ENCODE results near the gene TMEM151A.

TMEM151A gene

GRCh38 chr11:66281001-66281400 lies 10.7 kb upstream of the TMEM151A start:
- no peaks in the 10 kb centered on the region for H3K9me2 ChIP-seq (replicated peaks; ENCODE audit: insufficient read depth, low read length)
- H3K27ac ChIP-seq (ENCODE audit: low read length), result no peak overlapping the region
- TF ChIP-seq, protein P1, sequence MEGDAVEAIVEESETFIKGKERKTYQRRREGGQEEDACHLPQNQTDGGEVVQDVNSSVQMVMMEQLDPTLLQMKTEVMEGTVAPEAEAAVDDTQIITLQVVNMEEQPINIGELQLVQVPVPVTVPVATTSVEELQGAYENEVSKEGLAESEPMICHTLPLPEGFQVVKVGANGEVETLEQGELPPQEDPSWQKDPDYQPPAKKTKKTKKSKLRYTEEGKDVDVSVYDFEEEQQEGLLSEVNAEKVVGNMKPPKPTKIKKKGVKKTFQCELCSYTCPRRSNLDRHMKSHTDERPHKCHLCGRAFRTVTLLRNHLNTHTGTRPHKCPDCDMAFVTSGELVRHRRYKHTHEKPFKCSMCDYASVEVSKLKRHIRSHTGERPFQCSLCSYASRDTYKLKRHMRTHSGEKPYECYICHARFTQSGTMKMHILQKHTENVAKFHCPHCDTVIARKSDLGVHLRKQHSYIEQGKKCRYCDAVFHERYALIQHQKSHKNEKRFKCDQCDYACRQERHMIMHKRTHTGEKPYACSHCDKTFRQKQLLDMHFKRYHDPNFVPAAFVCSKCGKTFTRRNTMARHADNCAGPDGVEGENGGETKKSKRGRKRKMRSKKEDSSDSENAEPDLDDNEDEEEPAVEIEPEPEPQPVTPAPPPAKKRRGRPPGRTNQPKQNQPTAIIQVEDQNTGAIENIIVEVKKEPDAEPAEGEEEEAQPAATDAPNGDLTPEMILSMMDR (IDR thresholded peaks at IDR 0.05; ENCODE audit: low read length), result no peak
- TF ChIP-seq EZH2 (optimal IDR thresholded peaks at IDR 0.05; ENCODE audit: low read depth, low read length), result no peak
- TF ChIP-seq EZH2phosphoT487 (IDR thresholded peaks at IDR 0.05; ENCODE audit: low read length), result no peak
- H3K4me1 ChIP-seq (ENCODE audit: low read length), result peaks cover 8% of the 10 kb centered on the region
- H3K9me3 ChIP-seq (replicated peaks; ENCODE audit: insufficient read depth, low read length), result no peaks in the 10 kb centered on the region
- no peak overlapping the region for H3K4me3 ChIP-seq (ENCODE audit: low read length)
- no peaks in the 10 kb centered on the region; the same call in 1 of the 2 replicates for H3K27me3 ChIP-seq (replicated peaks; ENCODE audit: insufficient read depth, low read length)
- H3K79me2 ChIP-seq (ENCODE audit: low read length), result no peaks in the 10 kb centered on the region
- no peak overlapping the region for H3K9ac ChIP-seq (ENCODE audit: low read length)
- H3K4me2 ChIP-seq (ENCODE audit: low read depth, low read length), result no peak overlapping the region
- H3K36me3 ChIP-seq (replicated peaks; ENCODE audit: insufficient read depth, low read length), result no peaks in the 10 kb centered on the region
- DNase-seq, result no peak
- no peak overlapping the region for H2AFZ ChIP-seq (ENCODE audit: low read length)
- no peaks in the 10 kb centered on the region for H4K20me1 ChIP-seq (ENCODE audit: insufficient read depth, low read length)
- H3F3A ChIP-seq (ENCODE audit: insufficient read depth, low read length), result no peaks in the 10 kb centered on the region

DNA sequence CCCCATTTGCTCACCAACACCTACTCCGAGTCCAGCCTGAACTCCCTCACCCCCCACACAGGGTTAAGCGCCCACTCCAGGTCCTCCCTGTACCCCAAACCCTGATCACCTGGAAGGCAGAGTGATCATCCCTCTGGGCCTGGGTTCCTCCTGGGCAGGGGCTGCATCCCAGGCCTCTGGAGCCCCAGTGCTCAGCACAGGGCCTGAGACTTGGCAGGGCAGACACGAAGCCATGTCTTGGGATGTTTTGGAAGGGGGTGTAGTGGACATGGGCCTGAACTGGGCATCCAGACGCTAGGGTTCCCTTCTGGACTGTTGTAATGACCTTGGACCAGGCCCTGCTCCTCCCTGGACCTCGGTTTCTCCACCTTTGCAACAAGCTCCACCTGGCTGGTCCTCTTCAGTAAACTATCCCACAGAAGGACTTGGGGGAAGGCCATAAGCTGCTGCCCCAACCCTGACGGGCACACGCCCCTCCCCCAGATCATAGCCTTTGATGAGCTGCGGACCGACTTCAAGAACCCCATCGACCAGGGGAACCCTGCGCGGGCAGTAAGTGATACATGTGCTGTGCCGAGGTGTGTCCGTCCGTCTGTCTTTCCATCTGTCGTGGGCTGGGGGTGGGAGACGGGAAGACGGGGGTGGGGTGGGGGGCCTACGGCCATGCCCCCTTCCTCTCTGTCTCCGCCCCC lies 9.8 kb upstream of the TMEM151A start:
- Histone ChIP-seq H3K36me3 (replicated peaks; ENCODE audit: insufficient read depth, low read length) (no peaks in the 10 kb centered on the region), H3K9me2 (replicated peaks; ENCODE audit: insufficient read depth, low read length) (no peaks in the 10 kb centered on the region), H3K9ac (ENCODE audit: low read length) (no peak overlapping the region), H3K4me3 (ENCODE audit: low read length) (no peak overlapping the region), H3F3A (ENCODE audit: insufficient read depth, low read length) (no peaks in the 10 kb centered on the region), H2AFZ (ENCODE audit: low read length) (no peak overlapping the region), H3K9me3 (replicated peaks; ENCODE audit: insufficient read depth, low read length) (no peaks in the 10 kb centered on the region), H3K27me3 (replicated peaks; ENCODE audit: insufficient read depth, low read length) (no peaks in the 10 kb centered on the region; the same call in 1 of the 2 replicates), H3K4me1 (ENCODE audit: low read length) (peaks cover 8% of the 10 kb centered on the region), H4K20me1 (ENCODE audit: insufficient read depth, low read length) (no peaks in the 10 kb centered on the region), H3K79me2 (ENCODE audit: low read length) (no peaks in the 10 kb centered on the region), H3K4me2 (ENCODE audit: low read depth, low read length) (no peak overlapping the region), H3K27ac (ENCODE audit: low read length) (no peak overlapping the region)
- TF ChIP-seq EZH2phosphoT487 (IDR thresholded peaks at IDR 0.05; ENCODE audit: low read length) (no peak), EZH2 (optimal IDR thresholded peaks at IDR 0.05; ENCODE audit: low read depth, low read length) (no peak)
- TF ChIP-seq, protein P1 (IDR thresholded peaks at IDR 0.05; ENCODE audit: low read length), result no peak
- no peak for DNase-seq

DNA sequence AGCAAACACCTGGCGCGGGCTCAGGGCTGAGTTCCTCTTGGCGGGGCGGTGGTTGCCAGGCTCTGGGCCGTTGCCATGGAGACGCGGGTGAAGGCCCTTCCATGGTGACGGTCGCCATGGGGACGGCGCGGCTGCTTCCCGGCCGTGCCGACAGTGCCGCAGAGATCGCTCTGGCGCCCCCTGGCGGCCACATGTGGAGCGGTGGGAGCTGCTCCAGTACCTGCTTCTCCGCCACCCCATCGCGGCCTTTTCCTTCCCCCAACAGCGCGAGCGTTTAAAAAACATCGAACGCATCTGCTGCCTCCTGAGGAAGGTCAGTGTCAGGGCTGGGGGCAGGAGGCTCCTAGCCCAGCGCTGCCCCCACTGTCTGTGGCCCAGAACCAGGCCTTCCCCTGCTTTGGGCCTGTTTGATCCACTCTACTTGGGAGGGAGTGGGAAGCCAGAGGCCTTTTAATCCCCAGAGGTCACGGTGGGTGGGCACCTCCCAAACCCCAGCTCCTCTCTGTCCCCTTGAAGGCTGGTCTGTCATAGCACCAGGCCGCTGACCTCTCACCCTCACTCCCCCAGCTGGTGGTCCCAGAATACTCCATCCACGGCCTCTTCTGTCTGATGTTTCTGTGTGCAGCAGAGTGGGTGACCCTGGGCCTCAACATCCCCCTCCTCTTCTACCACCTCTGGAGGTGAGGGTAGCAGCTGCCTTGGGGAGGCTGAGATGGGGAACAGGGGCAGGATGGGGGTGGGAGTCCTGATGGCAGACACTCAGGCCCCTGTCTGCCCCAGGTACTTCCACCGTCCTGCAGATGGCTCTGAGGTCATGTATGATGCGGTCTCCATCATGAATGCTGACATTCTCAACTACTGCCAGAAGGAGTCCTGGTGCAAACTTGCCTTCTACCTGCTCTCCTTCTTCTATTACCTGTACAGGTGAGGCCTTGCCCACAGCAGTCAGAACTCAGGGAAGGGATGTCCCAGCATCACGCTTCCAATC lies 8.9 kb upstream of the TMEM151A start:
- TF ChIP-seq EZH2phosphoT487 (IDR thresholded peaks at IDR 0.05; ENCODE audit: low read length), result no peak
- TF ChIP-seq, protein P1 (IDR thresholded peaks at IDR 0.05; ENCODE audit: low read length), result peak; percentile 93
- no peaks in the 10 kb centered on the region for H3K9me3 ChIP-seq (replicated peaks; ENCODE audit: insufficient read depth, low read length)
- H2AFZ ChIP-seq (ENCODE audit: low read length), result no peak overlapping the region
- peak overlapping the region; percentile 34; the same call in 1 of the 2 replicates for H3K9ac ChIP-seq (ENCODE audit: low read length)
- DNase-seq, result peak; percentile 99
- peak overlapping the region; percentile 68; the same call in 1 of the 2 replicates for H3K4me2 ChIP-seq (ENCODE audit: low read depth, low read length)
- no peaks in the 10 kb centered on the region; the same call in 1 of the 2 replicates for H3K27me3 ChIP-seq (replicated peaks; ENCODE audit: insufficient read depth, low read length)
- H3K4me1 ChIP-seq (ENCODE audit: low read length), result peaks cover 11% of the 10 kb centered on the region
- no peaks in the 10 kb centered on the region for H4K20me1 ChIP-seq (ENCODE audit: insufficient read depth, low read length)
- H3K9me2 ChIP-seq (replicated peaks; ENCODE audit: insufficient read depth, low read length), result no peaks in the 10 kb centered on the region
- no peaks in the 10 kb centered on the region for H3K36me3 ChIP-seq (replicated peaks; ENCODE audit: insufficient read depth, low read length)
- no peaks in the 10 kb centered on the region for H3F3A ChIP-seq (ENCODE audit: insufficient read depth, low read length)
- H3K79me2 ChIP-seq (ENCODE audit: low read length), result peaks cover 3% of the 10 kb centered on the region
- H3K27ac ChIP-seq (ENCODE audit: low read length), result peak overlapping the region; percentile 14; the same call in 1 of the 2 replicates
- H3K4me3 ChIP-seq (ENCODE audit: low read length), result no peak overlapping the region
